SK-N-SH (cell line): Measurements from ENCODE around the gene ATP13A5. TPM values are rescaled to one million over a fixed set of nuclear protein-coding genes. Genes with fewer than 3 reads are reported as not detected.

Experiments
- CTCF ChIA-PET: fragments of 300-600, 350-600 bp; formaldehyde crosslinking; extraction: SDS; loops from one replicate; lab custom pipeline; 2021; lab: Yijun Ruan, JAX
- POLR2A ChIA-PET: fragments of 350-600 bp; sonication (Branson Sonifier 250); formaldehyde crosslinking; extraction: SDS; loops from one replicate; lab custom pipeline; 2020; ENCODE audit warnings: antibody characterized with exemption, inconsistent platforms; lab: Yijun Ruan, JAX
- DNase-seq: peaks from one replicate; pipeline ENCODE4 v3.0.0; 2012
- H2AFZ ChIP-seq: fragments of 200-600 bp; sonication (generic); 2 replicates; pipeline ENCODE4 v1.8.1; 2016; ENCODE audit warnings: antibody characterized with exemption, mild to moderate bottlenecking, low read depth
- H3F3A ChIP-seq: fragments of 200-600 bp; sonication (generic); replicated peaks from 2 replicates; pipeline ENCODE3; 2016; ENCODE audit warnings: antibody characterized with exemption, mild to moderate bottlenecking; ENCODE audit not compliant: insufficient read depth
- H3K27ac ChIP-seq, 2 experiments: fragments of 200-500 bp in 1 of 2; fragments of 200-600 bp in 1 of 2; sonication (Bioruptor generic) in 1 of 2; sonication (generic), shearing (Covaris generic) in 1 of 2; 2 replicates each; pipeline versions ENCODE4 v1.5.1 to v1.6.1; 2014 to 2016; ENCODE audit warnings: low read depth in 2 of 2, inconsistent platforms in 1 of 2, low read length in 1 of 2, mild to moderate bottlenecking in 1 of 2, mixed read lengths in 1 of 2
- H3K27me3 ChIP-seq: fragments of 200-600 bp; sonication (generic), shearing (Covaris generic); 2 replicates; pipeline ENCODE4 v1.6.1; 2016; ENCODE audit warnings: mixed run types; ENCODE audit not compliant: insufficient read depth
- H3K36me3 ChIP-seq, 2 experiments: fragments of 200-500 bp in 1 of 2; fragments of 200-600 bp in 1 of 2; sonication (Bioruptor generic) in 1 of 2; sonication (generic) in 1 of 2; replicated peaks in 1 of 2; 2 replicates each; pipeline versions ENCODE3 to v1.5.1; 2014 to 2016; ENCODE audit warnings: low read length in 1 of 2, mild to moderate bottlenecking in 1 of 2; ENCODE audit not compliant: insufficient read depth in 2 of 2, control insufficient read depth in 1 of 2
- H3K4me1 ChIP-seq, 2 experiments: fragments of 200-500 bp in 1 of 2; fragments of 200-600 bp in 1 of 2; sonication (Bioruptor generic) in 1 of 2; sonication (generic), shearing (Covaris generic) in 1 of 2; 2 replicates each; pipeline versions ENCODE4 v1.5.1 to v1.6.1; 2014 to 2016; ENCODE audit warnings: low read depth in 1 of 2, low read length in 1 of 2, mixed run types in 1 of 2; ENCODE audit not compliant: insufficient read depth in 2 of 2, control insufficient read depth in 1 of 2
- H3K4me2 ChIP-seq: fragments of 200-600 bp; sonication (generic), shearing (Covaris generic); 2 replicates; pipeline ENCODE4 v1.6.1; 2017; ENCODE audit warnings: mixed run types
- H3K4me3 ChIP-seq, 2 experiments: fragments of 200-500 bp in 1 of 2; fragments of 200-600 bp in 1 of 2; sonication (Bioruptor generic) in 1 of 2; sonication (generic), shearing (Covaris generic) in 1 of 2; 2 replicates each; pipeline versions ENCODE4 v1.5.1 to v1.8.1; 2014 to 2016; ENCODE audit warnings: low read depth in 2 of 2, inconsistent platforms in 1 of 2, low read length in 1 of 2, mild to moderate bottlenecking in 1 of 2, mixed read lengths in 1 of 2, moderate library complexity in 1 of 2
- H3K79me2 ChIP-seq: fragments of 200-600 bp; sonication (generic); 2 replicates; pipeline ENCODE4 v1.8.1; 2017; ENCODE audit warnings: mild to moderate bottlenecking; ENCODE audit not compliant: insufficient read depth
- H3K9ac ChIP-seq: fragments of 200-600 bp; sonication (generic); 2 replicates; pipeline ENCODE4 v1.6.1; 2017; ENCODE audit warnings: mixed run types
- H3K9me2 ChIP-seq: fragments of 200-600 bp; sonication (generic); 2 replicates; pipeline ENCODE4 v1.6.1; 2017; ENCODE audit warnings: mixed run types
- H3K9me3 ChIP-seq: fragments of 200-600 bp; sonication (generic); 2 replicates; pipeline ENCODE4 v1.6.1; 2017; ENCODE audit warnings: mixed run types, mild to moderate bottlenecking, moderate library complexity
- H4K20me1 ChIP-seq: fragments of 200-600 bp; sonication (generic); 2 replicates; pipeline ENCODE4 v1.6.1; 2017; ENCODE audit warnings: mild to moderate bottlenecking, mixed run types; ENCODE audit not compliant: insufficient read depth
- CHD2 ChIP-seq: fragments of 150-350 bp; IDR thresholded peaks from 2 replicates; pipeline ENCODE4 v1.6.1; 2018; ENCODE audit warnings: low read length; ENCODE audit not compliant: partially characterized antibody
- ELF1 ChIP-seq: IDR thresholded peaks from 2 replicates; pipeline ENCODE4 v1.4.0; 2012
- FOSL2 ChIP-seq: IDR thresholded peaks from 2 replicates; pipeline ENCODE4 v1.4.0; 2012; ENCODE audit warnings: low read depth, mild to moderate bottlenecking, moderate library complexity, borderline replicate concordance
- FOXJ3 ChIP-seq: sonication (generic); formaldehyde crosslinking; IDR thresholded peaks from 2 replicates; pipeline ENCODE4 v1.5.1; 2020; ENCODE audit warnings: mild to moderate bottlenecking, missing genetic modification reagents
- FOXM1 ChIP-seq: IDR thresholded peaks from 2 replicates; pipeline ENCODE4 v1.4.0; 2012; ENCODE audit warnings: low read depth, mild to moderate bottlenecking
- GABPA ChIP-seq: IDR thresholded peaks from 2 replicates; pipeline ENCODE4 v1.4.0; 2012; ENCODE audit warnings: low read depth, mild to moderate bottlenecking
- GATA2 ChIP-seq: sonication (generic); formaldehyde crosslinking; IDR thresholded peaks from 2 replicates; pipeline ENCODE4 v1.5.0; 2020; ENCODE audit warnings: mild to moderate bottlenecking, missing genetic modification reagents
- MXI1 ChIP-seq: IDR thresholded peaks from 2 replicates; pipeline ENCODE4 v1.6.1; 2012; ENCODE audit warnings: mild to moderate bottlenecking, low read depth, low read length, improper control_type of control experiment
- NRF1 ChIP-seq: IDR thresholded peaks from 2 replicates; pipeline ENCODE4 v1.6.1; 2012; ENCODE audit warnings: low read depth, mild to moderate bottlenecking, low read length
- POLR2AphosphoS5 ChIP-seq: IDR thresholded peaks from 2 replicates; pipeline ENCODE4 v1.6.1; 2012; ENCODE audit warnings: low read depth, low read length
- RCOR1 ChIP-seq: fragments of 150-350 bp; IDR thresholded peaks from 2 replicates; pipeline ENCODE4 v1.6.1; 2017; ENCODE audit warnings: antibody characterized with exemption, low read length
- RFX5 ChIP-seq: IDR thresholded peaks from 2 replicates; pipeline ENCODE4 v1.6.1; 2012; ENCODE audit warnings: mild to moderate bottlenecking, improper control_type of control experiment, low read length
- RXRA ChIP-seq: IDR thresholded peaks from 2 replicates; pipeline ENCODE4 v1.4.0; 2012; ENCODE audit warnings: low read depth, mild to moderate bottlenecking, borderline replicate concordance
- TAF1 ChIP-seq: IDR thresholded peaks from 2 replicates; pipeline ENCODE4 v1.6.1; 2012; ENCODE audit warnings: low read depth, mild to moderate bottlenecking, low read length, moderate library complexity, borderline replicate concordance
- YY1 ChIP-seq: IDR thresholded peaks from 2 replicates; pipeline ENCODE4 v1.4.0; 2012; ENCODE audit warnings: low read depth, mild to moderate bottlenecking
- ZBTB33 ChIP-seq: IDR thresholded peaks from 2 replicates; pipeline ENCODE4 v1.4.0; 2012; ENCODE audit warnings: low read depth, borderline replicate concordance
- WGBS: methylation state at CpG from one replicate; pipeline ENCODE4 v1.1.6; 2017; ENCODE audit warnings: low lambda C conversion rate; 5-methylcytosine and 5-hydroxymethylcytosine counted together
- polyA plus RNA-seq, 3 experiments: library from polyadenylated mRNA; depleted of rRNA; stranded (reverse); fragments of >200 nt; gene quantifications; 2 replicates each; pipeline ENCODE4 v1.2.3, GENCODE V29; 2012

ATP13A5 gene
- polyA plus RNA-seq, 1 of the 3 experiments (the other 2 are of a cell fraction), result not detected

DNA sequence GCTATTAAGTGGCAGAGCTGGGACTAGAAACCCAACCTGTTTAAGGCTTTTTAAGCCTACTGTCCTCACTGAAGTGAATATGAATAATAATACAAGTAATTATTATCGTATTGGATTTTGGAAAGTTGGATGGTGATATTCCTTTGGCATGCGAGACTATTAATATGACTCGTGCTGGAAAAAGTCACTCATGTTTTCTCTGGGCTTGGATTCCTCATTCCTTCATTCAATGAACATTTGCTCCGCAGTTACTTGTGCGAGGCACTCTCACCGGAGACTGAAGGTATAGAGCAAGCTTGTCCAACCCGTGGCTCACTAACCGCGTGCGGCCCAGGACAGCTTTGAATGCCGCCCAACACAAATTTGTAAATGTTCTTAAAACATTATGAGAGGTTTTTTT is 136.8 kb downstream of the ATP13A5 start:
- H3K9ac ChIP-seq, result peak overlapping the region; percentile 56; the same call in 1 of the 2 replicates
- TF ChIP-seq POLR2AphosphoS5, result no peak
- no peak for TF ChIP-seq RCOR1
- TF ChIP-seq GATA2 (CRISPR knock-in tag), result no peak
- no peak for TF ChIP-seq GABPA
- no peak for TF ChIP-seq ELF1
- no peak for TF ChIP-seq NRF1
- no peak for TF ChIP-seq YY1
- no peak for TF ChIP-seq RFX5
- no peak for TF ChIP-seq FOSL2
- TF ChIP-seq CHD2, result no peak
- TF ChIP-seq TAF1, result no peak
- no peak for TF ChIP-seq FOXM1
- no peak for TF ChIP-seq MXI1
- TF ChIP-seq FOXJ3, result no peak
- TF ChIP-seq RXRA, result no peak
- no peak for TF ChIP-seq ZBTB33
- ChIA-PET POLR2A (no interaction called here), CTCF (interaction anchor here (1.2 kb wide), 1 partner anchor 429 kb away, joined by 3 read pairs; no protein-coding TSS in a partner anchor)
- H3K4me1 ChIP-seq, result peaks cover 0 to 7% of the 10 kb centered on the region in 2 experiments; a peak in 1 of 4 replicates
- H3K27me3 ChIP-seq, result no peaks in the 10 kb centered on the region; the same call in 1 of the 2 replicates
- H2AFZ ChIP-seq, result peak overlapping the region; percentile 90; the same call in 1 of the 2 replicates
- H3F3A ChIP-seq, result no peaks in the 10 kb centered on the region
- H3K4me2 ChIP-seq, result peak overlapping the region; percentile 89
- H3K27ac ChIP-seq, result peak overlapping the region in 1 of 2 experiments; percentile 33; a peak in 2 of 4 replicates
- no peak for DNase-seq
- peak overlapping the region; percentile 47 to 62 for H3K4me3 ChIP-seq
- H3K79me2 ChIP-seq, result no peaks in the 10 kb centered on the region
- no peaks in the 10 kb centered on the region for H3K9me2 ChIP-seq
- 79% methylated on average over 11 of the region's 11 CpGs for WGBS
- H3K9me3 ChIP-seq, result no peaks in the 10 kb centered on the region
- no peaks in the 10 kb centered on the region for H4K20me1 ChIP-seq
- H3K36me3 ChIP-seq, result no peaks in the 10 kb centered on the region
